ENCODE data around the gene MEIS3. TPM values are rescaled to one million over a fixed set of nuclear protein-coding genes. Genes with fewer than 3 reads are reported as not detected.
"Not testable (repeated sequence)": the region's sequence is repeated elsewhere in the genome, so short reads cannot be mapped to it uniquely, and the experiment has no call there.

The MEIS3 gene
- total RNA-seq, 2 donors from 2014 or later = 0.23 to 0.26 TPM

- Mint-ChIP-seq H3K27me3 (ENCODE audit: low read depth) (peaks cover 54% of the 10 kb centered on the region), H3K4me1 (ENCODE audit: low read depth) (no peaks in the 10 kb centered on the region), H3K9me3 (peaks cover 0 to 2% of the 10 kb centered on the region in 2 donors)
Observed at GRCh38 chr19:47405197-47405550, 14.2 kb downstream of the MEIS3 start.

GRCh38 chr19:47404334-47405196 is 14.8 kb downstream of the MEIS3 start:
- no peaks in the 10 kb centered on the region for H3K36me3 Mint-ChIP-seq (ENCODE audit: insufficient read depth in 2 of 2)
- H3K27me3 Mint-ChIP-seq (ENCODE audit: low read depth) = peaks cover 54% of the 10 kb centered on the region
- ATAC-seq (replicated peaks in 1 of 2) (no peak), DNase-seq (no peak)
- no peak overlapping the region for H3K27ac Mint-ChIP-seq
- H3K4me3 Mint-ChIP-seq = no peak overlapping the region
- H3K9me3 Mint-ChIP-seq = peaks cover 0 to 2% of the 10 kb centered on the region in 2 donors
- no peaks in the 10 kb centered on the region for H3K4me1 Mint-ChIP-seq (ENCODE audit: low read depth)

More at GRCh38 chr19:47405197-47405550, 14.2 kb downstream of the MEIS3 start:
- H3K4me3 Mint-ChIP-seq = no peak overlapping the region
- H3K27ac Mint-ChIP-seq = no peak overlapping the region
- DNase-seq (no peak), ATAC-seq (replicated peaks in 1 of 2) (no peak)
- no peaks in the 10 kb centered on the region for H3K36me3 Mint-ChIP-seq (ENCODE audit: insufficient read depth in 2 of 2)

- DNase-seq = no peak
- no peak for ATAC-seq (replicated peaks in 1 of 2)
- Mint-ChIP-seq H3K36me3 (ENCODE audit: insufficient read depth in 2 of 2) (no peaks in the 10 kb centered on the region), H3K27ac (no peak overlapping the region), H3K9me3 (peaks cover 0 to 2% of the 10 kb centered on the region in 2 donors), H3K27me3 (ENCODE audit: low read depth) (peaks cover 36% of the 10 kb centered on the region), H3K4me1 (ENCODE audit: low read depth) (no peaks in the 10 kb centered on the region), H3K4me3 (no peak overlapping the region)
Observed at GRCh38 chr19:47402504-47402903, 16.8 kb downstream of the MEIS3 start.

- DNase-seq (no peak), ATAC-seq (replicated peaks in 1 of 2) (no peak)
- Mint-ChIP-seq H3K27me3 (ENCODE audit: low read depth) (peaks cover 13% of the 10 kb centered on the region), H3K27ac (no peak overlapping the region), H3K9me3 (no peaks in the 10 kb centered on the region), H3K4me3 (no peak overlapping the region), H3K36me3 (ENCODE audit: insufficient read depth in 2 of 2) (no peaks in the 10 kb centered on the region), H3K4me1 (ENCODE audit: low read depth) (no peaks in the 10 kb centered on the region)
Observed at GRCh38 chr19:47398707-47399597, 20.4 kb downstream of the MEIS3 start.

GRCh38 chr19:47391510-47392223 is 27.7 kb downstream of the MEIS3 start:
- H3K4me1 Mint-ChIP-seq (ENCODE audit: low read depth) = peaks cover 6% of the 10 kb centered on the region
- no peak overlapping the region for H3K27ac Mint-ChIP-seq
- DNase-seq (peak; percentile 80 to 86), ATAC-seq (replicated peaks in 1 of 2) (peak; percentile 77 to 85)
- H3K27me3 Mint-ChIP-seq (ENCODE audit: low read depth) = peaks cover 10% of the 10 kb centered on the region
- no peaks in the 10 kb centered on the region for H3K9me3 Mint-ChIP-seq
- no peaks in the 10 kb centered on the region for H3K36me3 Mint-ChIP-seq (ENCODE audit: insufficient read depth in 2 of 2)
- no peak overlapping the region for H3K4me3 Mint-ChIP-seq

- ATAC-seq (replicated peaks in 1 of 2) (no peak), DNase-seq (no peak)
- peaks cover 6% of the 10 kb centered on the region for H3K4me1 Mint-ChIP-seq (ENCODE audit: low read depth)
- no peak overlapping the region for H3K4me3 Mint-ChIP-seq
- H3K9me3 Mint-ChIP-seq = no peaks in the 10 kb centered on the region
- H3K27me3 Mint-ChIP-seq (ENCODE audit: low read depth) = peaks cover 10% of the 10 kb centered on the region
- no peaks in the 10 kb centered on the region for H3K36me3 Mint-ChIP-seq (ENCODE audit: insufficient read depth in 2 of 2)
- H3K27ac Mint-ChIP-seq = no peak overlapping the region
Observed at GRCh38 chr19:47390533-47391488, 28.5 kb downstream of the MEIS3 start.

- Mint-ChIP-seq H3K9me3 (no peaks in the 10 kb centered on the region), H3K27me3 (ENCODE audit: low read depth) (peaks cover 6% of the 10 kb centered on the region), H3K4me1 (ENCODE audit: low read depth) (peaks cover 6% of the 10 kb centered on the region), H3K4me3 (no peak overlapping the region), H3K27ac (no peak overlapping the region), H3K36me3 (ENCODE audit: insufficient read depth in 2 of 2) (no peaks in the 10 kb centered on the region)
- ATAC-seq (replicated peaks in 1 of 2) = no peak
- no peak for DNase-seq
Observed at GRCh38 chr19:47389150-47389556, 30.2 kb downstream of the MEIS3 start.

- H3K9me3 Mint-ChIP-seq; H3K27ac Mint-ChIP-seq; H3K27me3 Mint-ChIP-seq (ENCODE audit: low read depth); ATAC-seq (replicated peaks in 1 of 2); H3K4me3 Mint-ChIP-seq; DNase-seq; H3K4me1 Mint-ChIP-seq (ENCODE audit: low read depth); H3K36me3 Mint-ChIP-seq (ENCODE audit: insufficient read depth in 2 of 2): not testable (repeated sequence)
Observed at GRCh38 chr19:47388721-47389120, 30.6 kb downstream of the MEIS3 start.

GRCh38 chr19:47387623-47388022 is 31.7 kb downstream of the MEIS3 start:
- not testable (repeated sequence) for DNase-seq; H3K27ac Mint-ChIP-seq; H3K9me3 Mint-ChIP-seq; H3K4me3 Mint-ChIP-seq; H3K27me3 Mint-ChIP-seq (ENCODE audit: low read depth); ATAC-seq (replicated peaks in 1 of 2); H3K36me3 Mint-ChIP-seq (ENCODE audit: insufficient read depth in 2 of 2)
- peaks cover 15% of the 10 kb centered on the region for H3K4me1 Mint-ChIP-seq (ENCODE audit: low read depth)

- H3K36me3 Mint-ChIP-seq (ENCODE audit: insufficient read depth in 2 of 2); H3K4me3 Mint-ChIP-seq; DNase-seq; ATAC-seq (replicated peaks in 1 of 2); H3K27me3 Mint-ChIP-seq (ENCODE audit: low read depth); H3K9me3 Mint-ChIP-seq; H3K27ac Mint-ChIP-seq: not testable (repeated sequence)
- H3K4me1 Mint-ChIP-seq (ENCODE audit: low read depth) = peaks cover 16% of the 10 kb centered on the region
Observed at GRCh38 chr19:47386582-47386981, 32.7 kb downstream of the MEIS3 start.

GRCh38 chr19:47384533-47384932 is 34.8 kb downstream of the MEIS3 start:
- not testable (repeated sequence) for H3K27me3 Mint-ChIP-seq (ENCODE audit: low read depth); ATAC-seq (replicated peaks in 1 of 2); H3K27ac Mint-ChIP-seq; DNase-seq; H3K4me3 Mint-ChIP-seq; H3K9me3 Mint-ChIP-seq
- H3K4me1 Mint-ChIP-seq (ENCODE audit: low read depth) = peaks cover 14% of the 10 kb centered on the region
- H3K36me3 Mint-ChIP-seq (ENCODE audit: insufficient read depth in 2 of 2) = peaks cover 4 to 13% of the 10 kb centered on the region in 2 donors

- not testable (repeated sequence) for H3K4me3 Mint-ChIP-seq; H3K27me3 Mint-ChIP-seq (ENCODE audit: low read depth); H3K27ac Mint-ChIP-seq; DNase-seq; H3K9me3 Mint-ChIP-seq; ATAC-seq (replicated peaks in 1 of 2)
- H3K4me1 Mint-ChIP-seq (ENCODE audit: low read depth) = peaks cover 14% of the 10 kb centered on the region
- H3K36me3 Mint-ChIP-seq (ENCODE audit: insufficient read depth in 2 of 2) = peaks cover 4 to 13% of the 10 kb centered on the region in 2 donors
Observed at GRCh38 chr19:47383890-47384289, 35.4 kb downstream of the MEIS3 start.
